Tongue (tissue), 2 donors: ENCODE measurements around the gene APOL5. TPM values are rescaled to one million over a fixed set of nuclear protein-coding genes. Genes with fewer than 3 reads are reported as not detected.

Source experiments
- DNase-seq: peaks from one replicate; pipeline ENCODE4 v3.0.0-alpha.2; 2015
- total RNA-seq: library from RNA; depleted of rRNA; stranded (reverse); fragments of >200 nt; gene quantifications from one replicate; pipeline ENCODE4 v1.2.3, GENCODE V29; 2014

The APOL5 gene
- total RNA-seq, 1 donor from 2014 or later, result 0.82 TPM

DNA sequence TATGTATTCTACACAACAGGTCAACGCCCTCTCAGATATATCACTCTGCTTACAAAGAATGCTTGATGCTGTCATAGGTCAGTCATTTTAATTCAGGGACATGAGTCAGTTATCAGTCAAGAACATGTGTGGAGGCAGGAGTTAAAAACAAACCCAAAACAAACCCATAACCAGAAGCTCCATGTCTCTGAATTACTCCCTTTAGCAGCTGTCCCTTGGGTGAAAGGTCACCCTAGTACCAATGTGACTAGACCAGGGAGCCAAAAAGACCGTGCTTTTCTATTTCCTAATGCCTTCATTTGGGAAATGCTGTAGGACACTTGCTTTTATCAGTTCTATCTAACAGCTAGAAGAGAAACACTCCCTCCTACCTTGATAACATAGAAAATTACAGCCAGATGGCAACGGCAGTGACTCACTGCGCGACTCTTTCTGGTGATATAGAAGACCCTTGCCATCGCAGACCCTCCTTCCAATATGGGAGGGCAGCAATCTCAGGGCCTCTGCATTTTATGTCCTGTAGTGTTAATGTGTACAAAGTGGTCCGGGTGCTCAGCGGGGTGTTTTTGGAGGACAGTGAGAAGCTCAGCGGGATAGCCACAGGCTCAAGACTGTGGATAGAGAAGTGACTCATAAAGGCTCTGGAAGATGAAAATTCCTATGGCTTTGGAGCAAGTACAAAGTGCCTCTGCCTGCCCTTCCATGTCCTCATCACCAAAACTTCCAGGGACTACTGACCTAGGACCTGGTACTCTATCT, 24.8 kb downstream of the APOL5 start:
- no peak for DNase-seq

DNA sequence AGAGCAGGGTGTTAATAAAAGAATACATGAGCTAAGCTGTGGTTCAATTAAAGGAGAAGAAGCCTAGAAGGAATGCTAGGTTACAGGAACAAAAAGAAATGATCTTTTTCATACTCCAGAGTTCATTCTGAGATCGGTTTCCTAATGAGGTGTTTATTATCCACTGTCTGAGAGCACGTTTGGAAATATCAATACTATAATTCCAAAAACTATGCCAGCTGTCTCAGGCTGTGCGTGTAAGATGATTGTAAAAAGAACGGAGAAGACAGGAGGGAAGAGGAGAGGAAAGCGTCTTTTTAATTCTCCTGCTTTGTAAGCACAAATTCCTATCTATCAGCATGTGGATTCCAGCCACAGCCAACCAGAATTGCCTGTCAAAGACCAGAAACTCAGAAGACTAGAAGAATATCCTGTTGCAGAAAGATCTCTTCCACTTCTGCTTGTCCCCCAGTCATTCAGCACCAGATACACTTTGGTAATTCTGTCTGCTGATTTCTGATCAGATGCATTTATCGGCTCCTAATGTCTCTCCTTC, 25.7 kb downstream of the APOL5 start:
- no peak for DNase-seq

DNA sequence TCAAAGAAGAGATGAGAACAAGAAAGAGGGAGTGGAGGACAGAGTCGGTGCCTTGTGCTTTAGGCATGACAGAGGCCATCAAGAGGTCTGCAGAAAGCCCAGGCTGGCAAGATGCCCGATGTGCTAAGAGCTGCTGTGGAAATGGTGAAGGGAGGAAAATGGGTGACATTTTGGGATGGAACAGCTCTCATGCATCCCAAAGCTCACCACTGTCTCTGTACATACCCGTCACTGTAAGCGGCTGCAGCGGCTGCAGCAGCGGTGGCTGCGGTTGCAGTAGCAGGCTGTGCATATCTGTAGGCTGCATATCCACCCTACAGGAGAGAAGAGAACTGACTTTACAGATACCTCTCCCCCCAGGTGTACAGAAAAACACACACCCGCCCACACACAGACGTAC, 28.6 kb downstream of the APOL5 start:
- peak; percentile 44 for DNase-seq

DNA sequence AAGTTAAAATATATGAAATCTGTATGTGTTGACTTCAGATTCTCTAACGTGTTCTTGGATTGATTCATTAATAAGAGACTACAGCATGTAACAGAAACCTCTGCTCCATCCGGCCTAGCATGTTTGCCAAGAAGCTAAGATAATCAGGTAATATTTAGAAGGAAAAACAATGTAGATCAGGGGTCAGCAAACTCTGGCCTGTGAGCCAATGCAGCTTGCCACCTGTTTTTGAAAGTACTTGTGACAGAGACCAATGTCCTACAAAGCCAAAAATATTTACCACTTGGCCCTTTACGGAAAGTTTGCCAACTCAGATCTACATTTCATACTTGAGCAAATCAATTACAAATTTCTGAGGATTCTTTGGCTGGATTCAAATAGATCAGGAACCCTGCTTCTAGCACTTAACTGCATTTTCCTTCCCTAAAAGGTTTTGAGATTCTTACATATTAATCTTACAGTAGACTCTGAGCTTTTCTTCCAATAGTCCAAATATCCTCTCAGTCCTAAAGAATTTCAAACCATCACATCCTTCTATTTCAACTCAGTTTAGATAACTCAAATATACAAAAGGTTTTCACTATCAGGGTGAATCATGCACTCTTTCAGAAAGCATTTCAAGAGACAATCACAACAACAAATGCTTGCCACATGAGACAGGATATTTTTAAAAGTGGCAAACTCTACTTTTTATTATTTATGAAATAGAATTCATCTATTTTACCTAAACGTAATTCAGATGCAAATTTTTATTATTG, 29.5 kb downstream of the APOL5 start:
- DNase-seq, result no peak

DNA sequence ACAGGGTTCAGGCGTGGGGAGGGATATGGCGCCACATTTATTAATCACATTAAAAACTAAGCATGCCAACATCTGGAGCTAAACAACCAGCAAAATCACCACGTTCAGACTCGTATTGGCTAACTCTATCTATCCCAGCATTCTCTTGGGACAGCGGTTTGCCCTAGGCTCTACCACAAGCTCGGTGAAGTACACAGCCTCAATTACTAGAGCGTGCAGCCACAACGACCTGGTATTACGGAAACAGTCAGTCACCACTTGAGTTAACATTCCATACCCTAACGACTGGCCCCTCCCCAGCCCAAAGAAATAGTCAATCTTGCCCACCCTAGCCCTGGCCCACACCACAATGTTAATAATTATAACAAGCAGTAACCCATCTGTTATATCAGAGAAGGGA, 32.1 kb downstream of the APOL5 start:
- DNase-seq, result no peak

DNA sequence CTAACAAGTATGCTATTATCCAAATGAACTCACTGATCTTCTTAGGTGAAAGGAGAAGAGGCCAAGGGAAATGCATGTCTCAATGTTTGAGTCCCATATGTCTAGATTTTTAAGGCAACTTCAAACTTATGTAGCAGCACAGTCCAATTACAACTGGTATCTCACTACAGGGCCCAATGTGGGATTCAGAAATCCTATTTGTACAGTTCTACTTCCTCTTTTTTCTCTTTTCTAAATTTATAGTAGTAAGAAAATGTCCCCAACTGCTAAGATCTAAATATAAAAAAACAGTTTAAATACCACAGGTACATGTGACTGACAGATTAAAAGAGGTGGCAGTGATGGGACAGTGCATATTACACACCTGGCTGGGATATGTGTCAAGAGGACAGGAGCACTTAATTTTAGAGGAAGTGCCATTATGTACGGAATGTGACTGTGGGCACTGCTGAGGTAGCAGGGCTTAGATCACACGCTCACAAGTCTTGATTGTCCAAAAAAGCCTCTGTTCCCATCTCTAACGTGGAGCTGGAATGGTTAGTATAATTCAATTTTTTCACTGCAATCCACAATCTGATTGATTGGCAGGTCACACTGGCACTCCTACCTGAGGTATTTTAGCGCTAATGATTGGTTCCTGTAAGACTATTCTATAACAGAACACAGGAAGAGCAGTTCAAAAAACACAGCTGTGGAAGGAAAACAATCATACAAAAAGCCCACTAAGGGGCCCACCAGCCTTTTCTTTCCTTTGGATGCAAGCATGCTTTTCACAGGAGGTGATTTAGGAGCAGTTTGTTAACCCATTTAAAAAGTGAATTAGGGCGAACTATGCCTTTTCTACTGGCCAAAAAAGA, 34.6 kb downstream of the APOL5 start:
- DNase-seq, result peak; percentile 45

DNA sequence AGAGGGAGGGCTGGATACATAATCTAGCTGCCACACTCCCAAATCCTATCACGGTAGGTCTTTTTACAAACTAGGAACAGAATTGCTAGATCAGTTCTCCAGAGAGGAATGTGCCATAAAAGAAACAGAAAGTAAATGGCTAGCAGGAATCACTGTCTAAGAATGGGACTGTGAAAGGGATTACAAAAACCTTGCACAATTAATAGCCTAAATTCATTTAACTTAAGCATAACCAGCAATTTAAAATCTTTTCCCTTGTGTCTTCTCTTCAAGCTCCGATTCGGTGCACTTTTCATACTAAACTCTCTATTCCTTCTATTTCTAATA, 35.2 kb downstream of the APOL5 start:
- no peak for DNase-seq

DNA sequence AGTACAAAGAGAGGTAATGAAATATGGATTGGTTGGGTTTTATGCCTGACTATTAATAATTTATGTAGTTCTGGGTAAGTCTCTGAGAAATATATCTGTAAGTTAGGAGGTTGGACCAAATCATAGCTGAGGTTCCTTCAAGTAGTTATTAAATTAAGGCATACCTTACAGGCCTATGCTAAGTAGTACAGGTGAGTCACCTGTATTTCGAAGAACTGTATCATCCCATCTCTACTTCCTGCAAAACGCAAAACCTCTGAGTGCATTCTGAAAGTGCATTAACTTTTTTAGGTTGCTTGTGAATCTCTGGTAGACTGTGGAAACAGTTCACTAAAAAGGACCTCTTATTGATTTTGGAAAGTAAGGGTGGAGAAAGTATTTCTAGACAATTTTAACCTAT, 37.1 kb downstream of the APOL5 start:
- DNase-seq, result no peak

DNA sequence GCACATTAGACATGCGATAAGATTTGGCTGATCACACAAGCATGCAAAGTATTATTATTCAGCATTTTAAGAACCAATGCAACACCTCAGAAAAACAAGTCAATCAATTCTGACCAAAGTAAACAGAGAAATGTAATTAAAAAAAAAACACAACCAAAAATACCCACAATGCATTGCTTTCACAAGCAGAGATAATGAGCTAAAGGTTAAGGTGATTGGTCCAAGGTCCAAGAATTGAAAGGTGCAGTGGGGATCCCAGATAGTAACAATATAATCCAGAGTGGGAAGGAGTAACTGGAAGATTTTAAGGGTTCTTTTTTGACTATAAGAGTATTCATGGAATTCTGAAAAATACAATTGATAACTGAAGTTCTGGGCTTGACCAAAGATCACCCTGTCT, 39.0 kb downstream of the APOL5 start:
- no peak for DNase-seq

DNA sequence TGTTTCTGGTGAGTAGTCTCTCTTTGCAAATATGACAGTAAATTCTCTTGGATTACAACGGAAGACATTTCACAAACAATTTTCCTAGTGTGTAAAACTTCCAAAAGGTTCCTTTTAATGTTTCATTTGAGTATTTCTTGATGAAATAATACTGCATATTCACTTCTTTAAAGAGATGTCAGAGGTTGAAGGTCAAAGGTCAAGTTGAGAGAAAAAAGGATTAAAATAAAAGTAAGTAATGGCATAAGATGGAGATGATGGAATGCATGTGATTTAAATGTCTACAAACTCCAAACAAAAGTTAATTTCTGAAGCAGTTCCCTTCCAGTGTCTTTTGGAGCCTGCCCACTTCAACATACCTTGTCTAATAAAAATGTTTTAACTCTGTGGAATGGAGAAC, 40.7 kb downstream of the APOL5 start:
- DNase-seq, result no peak

DNA sequence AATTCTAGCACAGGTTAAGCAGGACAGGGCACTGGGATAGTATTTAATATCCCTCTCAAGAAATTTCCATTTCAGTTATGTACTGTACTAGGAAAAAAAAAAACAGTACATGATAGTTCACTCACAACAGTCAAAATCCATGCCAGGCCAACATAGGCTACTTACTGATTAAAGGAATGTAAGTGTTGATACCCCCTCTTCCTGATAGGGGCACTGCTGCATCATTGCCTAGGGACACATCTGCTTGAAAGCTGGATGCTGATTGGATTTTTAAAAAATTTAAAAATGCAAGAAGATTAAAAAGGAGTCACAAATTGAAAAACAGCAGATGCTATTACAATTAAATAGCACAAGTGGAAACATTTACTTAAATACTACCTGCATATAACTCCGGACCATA, 43.4 kb downstream of the APOL5 start:
- no peak for DNase-seq

DNA sequence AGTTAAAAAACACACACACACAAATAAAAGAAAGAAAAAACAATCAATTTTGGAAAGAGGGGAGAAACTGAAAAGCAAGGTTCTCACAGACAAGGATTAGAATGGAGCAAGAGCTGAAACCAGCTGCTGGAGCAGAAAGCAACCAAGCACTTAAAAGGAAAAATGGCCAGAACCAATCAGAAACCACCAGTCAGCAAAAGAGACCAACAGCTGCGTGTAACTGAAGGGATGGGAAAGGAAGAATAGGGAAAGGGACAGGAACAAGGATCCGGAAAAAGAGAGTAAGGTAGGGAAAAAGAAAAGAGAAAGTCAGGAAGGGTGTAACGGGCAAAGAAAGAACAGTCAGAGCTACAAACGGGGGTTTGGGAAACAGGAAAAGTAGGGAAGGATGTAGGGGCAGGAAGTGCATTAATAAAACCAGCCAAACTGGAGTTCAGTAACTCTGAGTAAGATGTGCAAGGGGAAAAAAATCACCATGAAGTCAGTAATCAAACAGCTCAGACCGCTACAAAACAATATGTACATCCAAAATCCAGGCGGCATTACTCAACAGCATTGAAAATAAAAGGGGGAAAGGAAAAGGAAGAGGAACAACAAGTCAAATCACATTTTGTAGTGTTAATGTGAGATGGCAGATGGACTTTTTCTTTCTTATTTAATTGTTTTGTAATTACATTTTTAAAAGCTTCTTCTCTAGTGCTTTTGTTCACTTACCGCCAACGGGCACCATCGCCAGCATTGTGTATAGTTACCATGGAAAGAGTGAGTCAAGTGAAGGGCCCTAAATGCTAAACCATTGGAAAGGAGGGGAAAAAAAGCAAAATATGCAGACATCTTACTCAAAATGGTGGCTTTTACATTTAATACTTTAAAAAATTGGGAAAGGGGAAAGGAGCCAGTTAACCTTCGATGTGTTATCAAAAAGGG, 49.2 kb downstream of the APOL5 start:
- peak; percentile 84 for DNase-seq

DNA sequence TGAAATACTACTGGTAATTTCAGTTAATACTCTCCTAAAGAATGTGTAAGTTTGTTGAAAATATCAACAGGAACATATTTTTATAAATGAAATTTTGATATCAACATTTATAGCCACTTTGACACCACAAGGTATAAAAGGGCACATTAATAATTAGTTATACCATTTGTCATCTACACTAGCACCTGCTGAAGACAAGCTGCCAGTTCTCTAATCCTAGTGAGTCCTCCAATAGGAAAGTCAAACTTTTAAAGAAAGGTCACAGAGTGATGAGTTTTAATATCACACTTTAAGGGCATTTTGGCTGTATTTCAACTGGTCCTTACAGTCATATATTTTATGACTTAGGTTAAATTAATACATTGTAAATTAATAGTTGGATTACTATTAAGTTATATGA, 52.3 kb downstream of the APOL5 start:
- no peak for DNase-seq

DNA sequence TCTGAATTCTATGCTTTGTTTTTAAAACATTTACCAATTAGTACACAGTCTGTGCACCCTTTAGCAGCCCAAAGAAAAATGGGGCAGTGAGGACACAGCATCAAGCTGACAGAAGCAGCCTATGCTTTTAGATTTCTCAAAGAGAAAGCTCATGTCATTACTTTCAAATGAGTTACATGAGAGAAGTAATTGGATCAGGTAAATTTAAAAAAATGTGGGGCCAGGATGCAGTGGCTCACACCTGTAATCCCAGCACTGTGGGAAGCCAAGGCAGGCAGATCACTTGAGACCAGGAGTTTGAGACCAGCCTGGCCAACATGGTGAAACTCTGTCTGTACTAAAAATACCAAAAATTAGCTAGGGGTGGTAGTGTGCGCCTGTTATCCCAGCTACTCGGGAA, 57.7 kb downstream of the APOL5 start:
- no peak for DNase-seq

DNA sequence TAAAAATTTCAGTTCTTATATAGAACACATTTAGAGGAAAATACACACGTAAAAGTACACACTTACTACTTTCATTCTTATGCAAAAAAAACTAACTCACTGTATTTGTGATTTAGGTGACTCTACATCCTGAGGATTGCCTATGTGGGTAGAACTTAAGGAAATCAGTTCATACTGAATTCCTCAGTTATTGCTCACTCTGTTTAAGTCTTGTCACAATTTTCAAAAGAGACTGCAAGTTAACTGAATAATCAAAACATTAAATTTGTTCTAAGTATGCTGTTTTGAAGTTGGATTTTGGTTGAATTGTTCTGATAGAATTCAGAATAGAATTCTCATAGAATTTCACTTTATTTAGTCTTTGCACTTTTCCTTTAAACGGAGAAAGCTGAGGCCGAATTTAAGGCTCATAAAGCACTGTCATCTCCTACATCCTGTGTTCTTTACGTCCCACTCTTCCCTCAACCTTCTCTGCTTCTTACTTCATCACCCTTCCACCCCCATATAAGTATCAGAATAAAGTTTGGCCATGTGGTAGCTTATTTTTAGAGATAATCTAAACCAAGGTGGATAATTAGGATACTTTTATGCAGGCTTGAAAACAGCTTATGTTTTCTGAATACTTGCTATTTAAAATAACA, 59.8 kb downstream of the APOL5 start:
- no peak for DNase-seq

Other genes starting within 250 kb of the APOL5 start
- gene RASD2, start 177.0 kb upstream of the APOL5 start, total RNA-seq, result 2.8 TPM
- 649 TPM for gene MB, start 100.5 kb upstream of the APOL5 start, total RNA-seq
- gene APOL6, start 69.4 kb upstream of the APOL5 start, total RNA-seq, result 7.9 TPM